DOHH2 (cell line): ENCODE measurements around the gene EPB41L4B.
"Not testable (repeated sequence)": the region's sequence is repeated elsewhere in the genome, so short reads cannot be mapped to it uniquely, and the experiment has no call there.

ENCODE experiments used
- CTCF ChIP-seq: fragments of 200-600 bp; sonication (generic); IDR thresholded peaks from one replicate; pipeline ENCODE4 v1.5.1; 2014; ENCODE audit warnings: antibody characterized with exemption, mild to moderate bottlenecking, low read depth, low read length; ENCODE audit not compliant: poor library complexity, severe bottlenecking
- EZH2phosphoT487 ChIP-seq: fragments of 200-600 bp; sonication (generic); IDR thresholded peaks from 2 replicates; pipeline ENCODE4 v1.6.1; 2017; ENCODE audit warnings: borderline replicate concordance, mild to moderate bottlenecking, antibody characterized with exemption, low read length, moderate library complexity, mixed read lengths

- not testable (repeated sequence) for TF ChIP-seq CTCF, EZH2phosphoT487
Measured at GRCh38 chr9:109340979-109341378, 20.1 kb upstream of the EPB41L4B start.
